WTC11 (cell line): ENCODE measurements around the gene SIRPG. TPM values are rescaled to one million over a fixed set of nuclear protein-coding genes. Genes with fewer than 3 reads are reported as not detected.

ENCODE experiments used
- ATAC-seq: fragments of 200-7000 bp; cut with Tn5 transposase; 2 replicates; pipeline ENCODE4 v1.10.0; 2021; ENCODE audit warnings: mild to moderate bottlenecking, moderate library complexity
- CTCF ChIA-PET: fragments of 300-600 bp; sonication (Branson Sonifier 250); formaldehyde crosslinking; loops from one replicate; lab custom pipeline; 2021; ENCODE audit warnings: antibody characterized with exemption; lab: Charles Lee
- POLR2A ChIA-PET: fragments of 350-600 bp; sonication (Branson Sonifier 250); formaldehyde crosslinking; loops from one replicate; lab custom pipeline; 2021; ENCODE audit warnings: antibody characterized with exemption; lab: Charles Lee
- DNase-seq: peaks from one replicate; pipeline ENCODE4 v3.0.0; 2021; ENCODE audit warnings: low spot score
- H3K27ac Mint-ChIP-seq: 2 replicates; pipeline ENCODE4 v1.8.0; 2021; ENCODE audit warnings: mixed read lengths
- H3K27me3 Mint-ChIP-seq: 2 replicates; pipeline ENCODE4 v1.8.0; 2021; ENCODE audit warnings: low read depth, mild to moderate bottlenecking, moderate library complexity, mixed read lengths
- H3K36me3 Mint-ChIP-seq: 2 replicates; pipeline ENCODE4 v1.8.0; 2021; ENCODE audit warnings: mixed read lengths
- H3K4me1 Mint-ChIP-seq: 2 replicates; pipeline ENCODE4 v1.8.0; 2022; ENCODE audit warnings: mixed read lengths
- H3K4me3 Mint-ChIP-seq: 2 replicates; pipeline ENCODE4 v1.8.0; 2021; ENCODE audit warnings: mild to moderate bottlenecking, moderate library complexity, mixed read lengths
- H3K9me3 Mint-ChIP-seq: 2 replicates; pipeline ENCODE4 v1.8.0; 2021; ENCODE audit warnings: mixed read lengths
- AFF4 ChIP-seq: sonication (generic); formaldehyde crosslinking; IDR thresholded peaks from 2 replicates; pipeline ENCODE4 v1.8.1; 2023; ENCODE audit warnings: mild to moderate bottlenecking, missing genetic modification reagents, borderline replicate concordance
- ATF3 ChIP-seq: sonication (generic); formaldehyde crosslinking; conservative IDR thresholded peaks from 2 replicates; pipeline ENCODE4 v1.8.1; 2022; ENCODE audit warnings: mild to moderate bottlenecking, missing genetic modification reagents
- CBFB ChIP-seq: sonication (generic); formaldehyde crosslinking; IDR thresholded peaks from 2 replicates; pipeline ENCODE4 v1.8.1; 2022; ENCODE audit warnings: mild to moderate bottlenecking, low read depth, missing genetic modification reagents
- ELF4 ChIP-seq: sonication (generic); formaldehyde crosslinking; IDR thresholded peaks from 2 replicates; pipeline ENCODE4 v1.8.1; 2022; ENCODE audit warnings: low read depth, mild to moderate bottlenecking, moderate library complexity, missing genetic modification reagents
- EMX1 ChIP-seq: fragments of 250-450 bp; sonication (Bioruptor Pico); IDR thresholded peaks from 2 replicates; pipeline ENCODE4 v1.8.0; 2021; ENCODE audit warnings: mild to moderate bottlenecking
- ESRRA ChIP-seq: sonication (generic); formaldehyde crosslinking; IDR thresholded peaks from 2 replicates; pipeline ENCODE4 v1.8.1; 2022; ENCODE audit warnings: mild to moderate bottlenecking, missing genetic modification reagents, borderline replicate concordance
- FOXK1 ChIP-seq: sonication (generic); formaldehyde crosslinking; IDR thresholded peaks from 2 replicates; pipeline ENCODE4 v1.8.0; 2022; ENCODE audit warnings: mild to moderate bottlenecking, moderate library complexity, missing genetic modification reagents
- FOXP1 ChIP-seq: sonication (generic); formaldehyde crosslinking; IDR thresholded peaks from 2 replicates; pipeline ENCODE4 v1.8.0; 2022; ENCODE audit warnings: missing genetic modification reagents, mild to moderate bottlenecking, moderate library complexity, borderline replicate concordance
- FOXP4 ChIP-seq: sonication (generic); formaldehyde crosslinking; IDR thresholded peaks from 2 replicates; pipeline ENCODE4 v1.8.0; 2022; ENCODE audit warnings: mild to moderate bottlenecking, missing genetic modification reagents
- JUN ChIP-seq: sonication (generic); formaldehyde crosslinking; IDR thresholded peaks from 2 replicates; pipeline ENCODE4 v1.8.0; 2023; ENCODE audit warnings: mild to moderate bottlenecking, missing genetic modification reagents
- NFYB ChIP-seq: sonication (generic); formaldehyde crosslinking; conservative IDR thresholded peaks from 2 replicates; pipeline ENCODE4 v1.8.0; 2022; ENCODE audit warnings: low read depth, missing genetic modification reagents
- NR3C1 ChIP-seq: sonication (generic); formaldehyde crosslinking; conservative IDR thresholded peaks from 2 replicates; pipeline ENCODE4 v1.8.1; 2023; ENCODE audit warnings: low read depth, mild to moderate bottlenecking, missing genetic modification reagents
- SMAD4 ChIP-seq: sonication (generic); formaldehyde crosslinking; IDR thresholded peaks from 2 replicates; pipeline ENCODE4 v1.8.0; 2022; ENCODE audit warnings: mild to moderate bottlenecking, missing genetic modification reagents
- TEAD1 ChIP-seq: sonication (generic); formaldehyde crosslinking; IDR thresholded peaks from 2 replicates; pipeline ENCODE4 v1.8.0; 2022; ENCODE audit warnings: mild to moderate bottlenecking, missing genetic modification reagents
- ZBTB21 ChIP-seq: sonication (generic); formaldehyde crosslinking; IDR thresholded peaks from 2 replicates; pipeline ENCODE4 v1.8.1; 2023; ENCODE audit warnings: mild to moderate bottlenecking, missing genetic modification reagents, borderline replicate concordance
- ZNF138 ChIP-seq: sonication (generic); formaldehyde crosslinking; conservative IDR thresholded peaks from 2 replicates; pipeline ENCODE4 v1.8.1; 2022; ENCODE audit warnings: mild to moderate bottlenecking, moderate library complexity, missing genetic modification reagents
- total RNA-seq: library from RNA; stranded (reverse); gene quantifications from 3 replicates; pipeline ENCODE4 v1.2.3, GENCODE V29; 2021
- TF ChIP-seq, protein P1 (sequence below): sonication (generic); formaldehyde crosslinking; IDR thresholded peaks from 2 replicates; pipeline ENCODE4 v1.8.0; 2022; ENCODE audit warnings: mild to moderate bottlenecking, missing genetic modification reagents
- TF ChIP-seq, protein P2 (sequence below): fragments of 250-450 bp; sonication (Bioruptor Pico); IDR thresholded peaks from 2 replicates; pipeline ENCODE4 v1.9.0; 2021; ENCODE audit warnings: moderate library complexity, mild to moderate bottlenecking, inconsistent platforms, borderline replicate concordance
- TF ChIP-seq, protein P3 (sequence below): sonication (generic); formaldehyde crosslinking; IDR thresholded peaks from 2 replicates; pipeline ENCODE4 v1.8.1; 2022; ENCODE audit warnings: low read depth, mild to moderate bottlenecking, moderate library complexity, missing genetic modification reagents, borderline replicate concordance

SIRPG gene
- total RNA-seq, 1 experiment from 2014 or later = not detected

DNA sequence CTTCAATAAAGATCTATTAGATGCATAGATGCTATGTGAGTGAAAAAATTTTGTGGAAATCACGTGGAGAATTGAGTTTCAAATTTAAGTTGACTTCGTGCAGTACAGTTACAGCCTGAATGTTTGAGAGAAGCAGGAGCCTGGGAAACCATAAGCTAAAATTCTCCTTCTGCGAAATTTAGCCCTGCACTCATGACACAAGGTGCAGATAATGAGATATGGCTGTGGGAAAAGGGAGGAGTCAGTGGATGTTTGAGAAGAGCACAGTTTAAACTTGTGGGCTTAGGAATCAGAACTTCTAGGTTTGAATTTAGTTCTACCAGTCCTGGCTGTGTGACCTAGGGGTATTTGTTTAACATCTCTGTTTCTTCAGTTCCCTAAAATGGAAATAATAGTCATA, 32.1 kb upstream of the SIRPG start:
- ATAC-seq = no peak
- Mint-ChIP-seq H3K27me3 (peaks cover 33% of the 10 kb centered on the region), H3K36me3 (peaks cover 3% of the 10 kb centered on the region), H3K27ac (no peak overlapping the region), H3K9me3 (peaks cover 18% of the 10 kb centered on the region), H3K4me3 (no peak overlapping the region), H3K4me1 (peaks cover 10% of the 10 kb centered on the region)
- ChIA-PET CTCF (interaction anchor here (1.1 kb wide), 1 partner anchor 186 kb away, joined by 4 read pairs; no protein-coding TSS in a partner anchor), POLR2A (no interaction called here)
- DNase-seq = no peak
- TF ChIP-seq FOXK1 (CRISPR knock-in tag) (no peak), ATF3 (CRISPR knock-in tag) (no peak), ZBTB21 (no peak), ELF4 (CRISPR knock-in tag) (no peak), ESRRA (CRISPR knock-in tag) (no peak), EMX1 (CRISPR knock-in tag) (no peak), TEAD1 (no peak), FOXP4 (CRISPR knock-in tag) (no peak), AFF4 (CRISPR knock-in tag) (no peak)
- TF ChIP-seq, protein P1, sequence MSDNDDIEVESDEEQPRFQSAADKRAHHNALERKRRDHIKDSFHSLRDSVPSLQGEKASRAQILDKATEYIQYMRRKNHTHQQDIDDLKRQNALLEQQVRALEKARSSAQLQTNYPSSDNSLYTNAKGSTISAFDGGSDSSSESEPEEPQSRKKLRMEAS (CRISPR knock-in tag) = no peak

- H3K27ac Mint-ChIP-seq = no peak overlapping the region
- peaks cover 30% of the 10 kb centered on the region for H3K27me3 Mint-ChIP-seq
- TF ChIP-seq, protein P1 (CRISPR knock-in tag) = no peak
- no peak for TF ChIP-seq SMAD4 (CRISPR knock-in tag)
- TF ChIP-seq, all 79 proteins: peak for 0
- CTCF ChIA-PET = no interaction called here
- DNase-seq (no peak), ATAC-seq (no peak)
- Mint-ChIP-seq H3K9me3 (peaks cover 18% of the 10 kb centered on the region), H3K36me3 (peaks cover 3% of the 10 kb centered on the region), H3K4me1 (peaks cover 10% of the 10 kb centered on the region), H3K4me3 (no peak overlapping the region)
- POLR2A ChIA-PET = no interaction called here
Measured at GRCh38 chr20:1688886-1689538, 31.4 kb upstream of the SIRPG start.

DNA sequence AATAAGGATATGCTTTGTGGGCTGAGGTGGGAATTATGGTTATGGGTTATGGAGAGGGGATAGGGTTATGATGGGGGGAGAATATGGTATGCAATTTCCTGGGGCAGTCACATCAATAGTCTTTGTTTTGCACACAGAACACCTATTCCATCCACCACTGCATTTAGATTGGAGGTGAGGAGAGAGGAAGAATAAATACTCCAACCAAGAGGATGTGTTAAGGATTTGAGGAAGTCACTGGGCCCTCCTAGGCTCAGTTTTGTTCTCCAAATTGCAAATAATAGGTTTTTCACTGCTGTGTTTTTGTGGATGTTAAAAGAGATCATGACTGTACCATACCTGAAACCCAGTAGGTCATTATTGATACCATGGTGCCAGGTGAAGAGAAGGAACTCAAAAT, 29.5 kb upstream of the SIRPG start:
- peaks cover 22% of the 10 kb centered on the region for H3K27me3 Mint-ChIP-seq
- TF ChIP-seq ZNF138 (CRISPR knock-in tag) (no peak), FOXK1 (CRISPR knock-in tag) (no peak), CBFB (no peak), FOXP1 (CRISPR knock-in tag) (no peak), NR3C1 (CRISPR knock-in tag) (no peak), NFYB (CRISPR knock-in tag) (no peak), JUN (CRISPR knock-in tag) (no peak)
- TF ChIP-seq, protein P2, sequence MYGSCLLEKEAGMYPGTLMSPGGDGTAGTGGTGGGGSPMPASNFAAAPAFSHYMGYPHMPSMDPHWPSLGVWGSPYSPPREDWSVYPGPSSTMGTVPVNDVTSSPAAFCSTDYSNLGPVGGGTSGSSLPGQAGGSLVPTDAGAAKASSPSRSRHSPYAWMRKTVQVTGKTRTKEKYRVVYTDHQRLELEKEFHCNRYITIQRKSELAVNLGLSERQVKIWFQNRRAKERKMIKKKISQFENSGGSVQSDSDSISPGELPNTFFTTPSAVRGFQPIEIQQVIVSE (CRISPR knock-in tag) = no peak
- TF ChIP-seq, protein P3, sequence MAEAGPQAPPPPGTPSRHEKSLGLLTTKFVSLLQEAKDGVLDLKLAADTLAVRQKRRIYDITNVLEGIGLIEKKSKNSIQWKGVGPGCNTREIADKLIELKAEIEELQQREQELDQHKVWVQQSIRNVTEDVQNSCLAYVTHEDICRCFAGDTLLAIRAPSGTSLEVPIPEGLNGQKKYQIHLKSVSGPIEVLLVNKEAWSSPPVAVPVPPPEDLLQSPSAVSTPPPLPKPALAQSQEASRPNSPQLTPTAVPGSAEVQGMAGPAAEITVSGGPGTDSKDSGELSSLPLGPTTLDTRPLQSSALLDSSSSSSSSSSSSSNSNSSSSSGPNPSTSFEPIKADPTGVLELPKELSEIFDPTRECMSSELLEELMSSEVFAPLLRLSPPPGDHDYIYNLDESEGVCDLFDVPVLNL = no peak

More for the DNA sequence above, 29.5 kb upstream of the SIRPG start:
- ATAC-seq (no peak), DNase-seq (no peak)
- ChIA-PET CTCF (no interaction called here), POLR2A (no interaction called here)
- no peak overlapping the region for H3K4me3 Mint-ChIP-seq
- H3K4me1 Mint-ChIP-seq = peaks cover 4% of the 10 kb centered on the region
- no peak overlapping the region for H3K27ac Mint-ChIP-seq
- peaks cover 3% of the 10 kb centered on the region for H3K36me3 Mint-ChIP-seq
- peaks cover 32% of the 10 kb centered on the region for H3K9me3 Mint-ChIP-seq
